Measurements from ENCODE around the gene IPCEF1. TPM values are rescaled to one million over a fixed set of nuclear protein-coding genes. Genes with fewer than 3 reads are reported as not detected.

Gene IPCEF1
- total RNA-seq, 2 donors from 2014 or later: 0.51 to 0.93 TPM

- Histone ChIP-seq H3K36me3 (no peaks in the 10 kb centered on the region), H3K4me1 (no peaks in the 10 kb centered on the region), H3K27ac (no peak overlapping the region), H3K4me3 (no peak overlapping the region), H3K27me3 (no peaks in the 10 kb centered on the region), H3K9me3 (no peaks in the 10 kb centered on the region)
- DNase-seq (ENCODE audit: low spot score): no peak
- TF ChIP-seq CTCF (IDR thresholded peaks at IDR 0.05): no peak
Observed at GRCh38 chr6:154249499-154250298, 106.9 kb downstream of the IPCEF1 start.

DNA sequence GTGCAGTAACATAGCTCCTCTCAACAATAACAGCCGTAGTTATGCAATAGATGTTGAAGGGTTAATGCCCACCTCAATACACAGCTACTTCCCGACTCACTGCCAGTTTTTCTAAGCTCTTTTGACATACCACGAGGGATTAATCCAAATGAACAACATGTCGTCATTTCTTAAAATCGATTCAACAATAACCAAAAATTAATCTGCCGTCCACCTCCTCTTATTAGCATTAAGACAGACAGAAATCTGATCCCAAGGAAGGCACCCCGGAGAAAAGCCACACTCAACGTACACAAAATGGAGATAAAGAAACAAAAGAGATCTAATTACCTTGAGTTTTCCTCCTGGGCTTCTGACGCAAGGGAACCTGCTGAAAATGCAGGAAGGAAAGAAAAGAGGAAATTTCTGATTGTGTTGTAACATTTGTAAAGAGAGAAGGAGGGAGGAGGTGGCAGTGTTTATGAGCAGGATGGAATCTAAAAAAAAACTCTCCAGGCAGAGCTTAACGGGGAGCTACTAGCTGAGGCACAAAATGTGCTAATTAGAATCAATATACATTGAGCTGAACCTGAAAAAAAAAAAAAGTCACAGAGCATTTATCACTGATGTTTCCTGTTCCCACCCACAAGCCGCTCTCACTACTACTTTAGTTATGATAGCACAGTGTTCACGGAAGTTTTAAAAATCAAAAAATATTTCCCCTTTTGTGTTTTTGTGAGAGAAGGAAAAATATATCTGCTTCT, 109.3 kb downstream of the IPCEF1 start:
- DNase-seq (ENCODE audit: low spot score): no peak
- no peak overlapping the region for H3K27ac ChIP-seq
- H3K27me3 ChIP-seq: no peaks in the 10 kb centered on the region
- no peaks in the 10 kb centered on the region for H3K36me3 ChIP-seq
- H3K4me1 ChIP-seq: no peaks in the 10 kb centered on the region
- no peaks in the 10 kb centered on the region for H3K9me3 ChIP-seq
- no peak overlapping the region for H3K4me3 ChIP-seq
- TF ChIP-seq CTCF (IDR thresholded peaks at IDR 0.05): no peak

GRCh38 chr6:154246723-154247118, 109.9 kb downstream of the IPCEF1 start:
- Histone ChIP-seq H3K27ac (no peak overlapping the region), H3K36me3 (no peaks in the 10 kb centered on the region), H3K4me3 (no peak overlapping the region), H3K27me3 (no peaks in the 10 kb centered on the region), H3K9me3 (no peaks in the 10 kb centered on the region), H3K4me1 (no peaks in the 10 kb centered on the region)
- TF ChIP-seq CTCF (IDR thresholded peaks at IDR 0.05): no peak
- no peak for DNase-seq (ENCODE audit: low spot score)

DNA sequence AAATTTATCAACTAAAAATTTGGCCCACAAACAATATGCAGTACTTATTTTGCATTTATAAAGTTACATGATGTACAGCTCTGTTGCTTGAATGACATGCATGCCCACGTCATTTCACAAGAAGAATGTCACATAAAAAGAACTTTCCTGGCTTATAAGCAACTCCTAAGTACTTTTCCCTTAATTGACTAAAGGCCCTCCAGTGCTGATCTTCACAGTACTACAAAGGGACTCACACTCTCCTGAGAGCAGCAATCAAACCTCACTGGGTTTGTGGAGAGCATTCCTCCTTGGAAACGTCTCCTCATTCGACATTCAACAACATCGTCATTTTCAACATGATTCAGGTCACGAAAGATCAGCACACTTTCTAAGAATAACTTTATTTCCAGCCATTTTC, 111.1 kb downstream of the IPCEF1 start:
- no peak for TF ChIP-seq CTCF (IDR thresholded peaks at IDR 0.05)
- Histone ChIP-seq H3K9me3 (no peaks in the 10 kb centered on the region), H3K27me3 (no peaks in the 10 kb centered on the region), H3K4me1 (no peaks in the 10 kb centered on the region), H3K4me3 (no peak overlapping the region), H3K27ac (no peak overlapping the region), H3K36me3 (no peaks in the 10 kb centered on the region)
- no peak for DNase-seq (ENCODE audit: low spot score)

- H3K27me3 ChIP-seq: no peaks in the 10 kb centered on the region
- no peak for TF ChIP-seq CTCF (IDR thresholded peaks at IDR 0.05)
- no peak overlapping the region for H3K4me3 ChIP-seq
- H3K4me1 ChIP-seq: no peaks in the 10 kb centered on the region
- H3K9me3 ChIP-seq: no peaks in the 10 kb centered on the region
- H3K36me3 ChIP-seq: no peaks in the 10 kb centered on the region
- DNase-seq (ENCODE audit: low spot score): no peak
- no peak overlapping the region for H3K27ac ChIP-seq
Observed at GRCh38 chr6:154243793-154244750, 112.5 kb downstream of the IPCEF1 start.

Measured in right atrium auricular region (tissue), 2 donors.